ENCODE results near the gene AKAP13.

AKAP13 gene

DNA sequence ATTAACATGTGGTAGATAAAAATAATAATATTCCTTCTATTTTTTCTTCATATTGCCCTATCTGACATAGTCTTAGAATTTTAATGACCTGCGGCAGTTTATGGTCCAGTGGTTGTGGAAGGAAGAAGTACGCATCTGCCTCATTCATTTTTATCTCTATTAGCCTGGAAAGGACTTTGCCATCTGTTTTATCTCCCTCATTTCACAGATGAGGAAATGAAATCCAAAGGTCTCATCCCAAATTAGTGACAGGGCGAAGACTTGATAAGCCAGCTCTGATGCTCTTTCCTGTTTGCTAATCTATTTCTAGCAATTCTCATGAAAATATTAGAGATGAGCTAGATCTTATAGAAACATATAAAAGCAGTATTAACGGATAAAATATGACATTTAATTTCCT lies 301.0 kb downstream of the AKAP13 start:
- DNase-seq (ENCODE audit: low read depth), result no peak
- TF ChIP-seq, protein P1, sequence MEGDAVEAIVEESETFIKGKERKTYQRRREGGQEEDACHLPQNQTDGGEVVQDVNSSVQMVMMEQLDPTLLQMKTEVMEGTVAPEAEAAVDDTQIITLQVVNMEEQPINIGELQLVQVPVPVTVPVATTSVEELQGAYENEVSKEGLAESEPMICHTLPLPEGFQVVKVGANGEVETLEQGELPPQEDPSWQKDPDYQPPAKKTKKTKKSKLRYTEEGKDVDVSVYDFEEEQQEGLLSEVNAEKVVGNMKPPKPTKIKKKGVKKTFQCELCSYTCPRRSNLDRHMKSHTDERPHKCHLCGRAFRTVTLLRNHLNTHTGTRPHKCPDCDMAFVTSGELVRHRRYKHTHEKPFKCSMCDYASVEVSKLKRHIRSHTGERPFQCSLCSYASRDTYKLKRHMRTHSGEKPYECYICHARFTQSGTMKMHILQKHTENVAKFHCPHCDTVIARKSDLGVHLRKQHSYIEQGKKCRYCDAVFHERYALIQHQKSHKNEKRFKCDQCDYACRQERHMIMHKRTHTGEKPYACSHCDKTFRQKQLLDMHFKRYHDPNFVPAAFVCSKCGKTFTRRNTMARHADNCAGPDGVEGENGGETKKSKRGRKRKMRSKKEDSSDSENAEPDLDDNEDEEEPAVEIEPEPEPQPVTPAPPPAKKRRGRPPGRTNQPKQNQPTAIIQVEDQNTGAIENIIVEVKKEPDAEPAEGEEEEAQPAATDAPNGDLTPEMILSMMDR (IDR thresholded peaks at IDR 0.05; ENCODE audit: control insufficient read depth, insufficient read depth, low read depth, low read length, missing control alignments), result no peak

DNA sequence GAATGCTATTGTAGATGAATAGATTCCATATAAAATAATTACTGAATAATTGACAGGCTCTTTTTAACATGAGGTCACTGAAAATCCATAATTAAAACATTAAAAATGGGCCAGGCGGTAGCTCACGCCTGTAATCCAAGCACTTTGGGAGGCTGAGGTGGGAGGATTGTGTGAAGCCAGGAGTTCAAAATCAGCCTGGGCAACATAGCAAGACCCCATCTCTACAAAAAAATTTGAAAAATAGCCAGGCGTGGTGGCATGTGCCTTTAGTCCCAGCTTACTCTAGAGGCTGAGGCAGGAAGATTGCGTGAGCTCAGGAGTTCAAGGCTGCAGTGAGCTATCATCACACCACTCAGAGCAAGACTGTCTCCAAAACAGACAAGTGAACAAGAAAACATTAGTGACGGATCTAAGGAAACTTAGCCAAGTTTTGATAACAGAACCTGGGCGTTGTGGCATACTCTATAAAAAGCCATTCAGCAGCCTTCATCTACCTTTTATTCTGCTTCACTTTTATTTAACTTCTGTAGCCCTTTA lies 303.8 kb downstream of the AKAP13 start:
- no peak for DNase-seq (ENCODE audit: low read depth)

More for the DNA sequence above, 301.0 kb downstream of the AKAP13 start:
- H3K4me3 ChIP-seq (ENCODE audit: control insufficient read depth, low read depth, low read length), result no peak overlapping the region

DNA sequence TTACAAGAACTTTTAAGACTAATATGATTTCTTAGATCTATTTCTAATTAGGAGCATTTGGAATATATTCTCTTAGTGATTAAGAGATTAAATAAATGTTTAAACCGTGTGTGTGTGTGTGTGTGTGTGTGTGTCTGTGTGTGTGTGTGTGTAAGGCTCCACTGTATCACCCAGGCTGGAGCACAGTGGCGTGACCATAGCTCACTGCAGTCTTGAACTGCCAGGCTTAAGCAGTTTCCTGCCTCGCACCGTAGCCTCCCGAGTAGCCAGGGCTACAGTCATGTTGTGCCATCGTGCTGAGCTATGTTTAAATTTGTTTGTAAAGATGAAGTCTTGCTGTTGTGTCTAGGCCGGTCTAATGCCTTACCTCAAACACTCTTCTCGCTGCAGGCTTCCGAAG lies 305.0 kb downstream of the AKAP13 start:
- DNase-seq (ENCODE audit: low read depth), result no peak
- H3K4me3 ChIP-seq (ENCODE audit: control insufficient read depth, low read depth, low read length), result no peak overlapping the region
- TF ChIP-seq, protein P1 (IDR thresholded peaks at IDR 0.05; ENCODE audit: control insufficient read depth, insufficient read depth, low read depth, low read length, missing control alignments), result no peak

More for the DNA sequence above, 303.8 kb downstream of the AKAP13 start:
- no peak overlapping the region for H3K4me3 ChIP-seq (ENCODE audit: control insufficient read depth, low read depth, low read length)
- TF ChIP-seq, protein P1 (IDR thresholded peaks at IDR 0.05; ENCODE audit: control insufficient read depth, insufficient read depth, low read depth, low read length, missing control alignments), result no peak

DNA sequence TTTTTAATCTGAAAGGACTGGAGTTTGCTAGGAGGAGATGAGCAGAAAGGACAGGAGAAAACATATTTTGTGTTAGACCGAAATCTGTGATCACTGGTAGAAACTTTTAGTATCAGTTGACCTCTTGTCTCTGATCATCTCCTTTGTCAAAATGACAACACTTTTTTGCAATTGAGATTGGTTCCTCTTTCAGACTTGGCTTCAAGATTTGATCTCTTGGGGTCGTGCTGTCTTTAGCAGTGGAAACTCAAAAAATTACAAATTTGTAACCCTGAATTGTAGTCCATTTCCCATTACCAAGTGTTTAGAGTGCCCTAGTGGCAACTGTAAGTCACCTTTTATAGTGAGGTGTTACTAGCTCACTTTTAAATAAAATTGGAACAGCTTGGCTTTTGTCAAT lies 306.9 kb downstream of the AKAP13 start:
- no peak for DNase-seq (ENCODE audit: low read depth)
- TF ChIP-seq, protein P1 (IDR thresholded peaks at IDR 0.05; ENCODE audit: control insufficient read depth, insufficient read depth, low read depth, low read length, missing control alignments), result no peak
- H3K4me3 ChIP-seq (ENCODE audit: control insufficient read depth, low read depth, low read length), result no peak overlapping the region

DNA sequence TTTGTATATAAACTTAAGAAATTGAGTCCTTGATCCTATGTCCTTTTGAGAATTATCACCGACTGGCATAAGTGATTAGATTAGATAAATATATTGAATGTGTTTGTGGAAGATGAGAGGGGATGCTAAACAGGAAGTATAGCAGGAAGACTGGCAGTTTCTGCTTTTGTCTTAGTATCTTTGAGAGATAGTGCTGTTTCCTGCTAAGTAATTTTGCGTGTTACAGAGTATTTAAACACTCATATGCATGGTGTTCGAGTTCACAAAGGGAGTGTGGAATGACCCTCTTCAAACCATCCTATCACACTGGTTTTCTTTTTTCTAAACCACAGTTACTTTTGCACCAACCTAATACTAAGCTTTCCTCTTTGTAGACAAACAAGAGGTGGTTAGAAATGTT lies 308.3 kb downstream of the AKAP13 start:
- DNase-seq (ENCODE audit: low read depth), result no peak
- TF ChIP-seq, protein P1 (IDR thresholded peaks at IDR 0.05; ENCODE audit: control insufficient read depth, insufficient read depth, low read depth, low read length, missing control alignments), result no peak
- no peak overlapping the region for H3K4me3 ChIP-seq (ENCODE audit: control insufficient read depth, low read depth, low read length)

DNA sequence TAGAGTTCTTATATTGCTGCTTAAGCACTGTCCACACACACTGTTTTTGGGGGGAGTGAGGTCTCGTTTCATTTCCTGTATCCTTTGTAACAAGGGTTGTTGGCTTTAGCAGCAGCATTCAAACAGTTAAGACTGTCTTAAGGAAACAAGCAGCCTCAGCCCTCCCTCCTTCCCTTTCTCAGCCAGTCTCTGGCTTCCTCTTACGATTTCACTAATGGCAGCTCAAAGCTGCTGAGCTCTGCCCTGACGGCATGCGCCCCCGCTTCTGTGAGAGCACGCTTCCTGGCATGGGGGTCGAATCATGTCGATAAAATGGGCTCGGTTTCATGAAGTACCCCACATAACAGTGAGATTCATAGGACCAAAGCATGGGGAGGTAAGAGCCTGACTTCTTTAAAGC lies 309.3 kb downstream of the AKAP13 start:
- peak overlapping the region; percentile 17; the same call in 1 of the 2 replicates for H3K4me3 ChIP-seq (ENCODE audit: control insufficient read depth, low read depth, low read length)
- no peak for DNase-seq (ENCODE audit: low read depth)
- TF ChIP-seq, protein P1 (IDR thresholded peaks at IDR 0.05; ENCODE audit: control insufficient read depth, insufficient read depth, low read depth, low read length, missing control alignments), result no peak
